ENCODE measurements around the gene TUBB4A.

- TF ChIP-seq CTCF (IDR thresholded peaks at IDR 0.05) (no peak), POLR2A (IDR thresholded peaks at IDR 0.05) (no peak)
These were observed 1.5 kb upstream of the TUBB4A start for GRCh38 chr19:6503407-6504201.
